Common myeloid progenitor, CD34-positive (primary cell): ENCODE measurements around the gene VPREB3.

ENCODE experiments used
- CTCF ChIA-PET: fragments of 350-600 bp; sonication (Branson Sonifier 250); formaldehyde crosslinking; loops from one replicate; lab custom pipeline; 2021; ENCODE audit warnings: antibody characterized with exemption; lab: Charles Lee
- POLR2A ChIA-PET: fragments of 350-600 bp; sonication (Branson Sonifier 250); formaldehyde crosslinking; loops from one replicate; lab custom pipeline; 2021; ENCODE audit warnings: antibody characterized with exemption; lab: Charles Lee
- DNase-seq, 3 donors: peaks; one replicate each; pipeline versions ENCODE4 v3.0.0 to v3.0.0-alpha.2; 2013
- H3K27ac ChIP-seq, 2 experiments: 1 replicate in 1 of 2; 2 replicates in 1 of 2; pipeline ENCODE4 v1.7.0; 2013; ENCODE audit warnings: inconsistent platforms in 2 of 2, low read length in 2 of 2, mild to moderate bottlenecking in 2 of 2, low read depth in 1 of 2, moderate library complexity in 1 of 2; ENCODE audit not compliant: severe bottlenecking in 2 of 2, insufficient read depth in 1 of 2, poor library complexity in 1 of 2
- H3K27me3 ChIP-seq, 5 experiments: replicated peaks in 2 of 5; 1 replicate in 3 of 5; 2 replicates in 2 of 5; pipeline versions ENCODE4 v1.6.1 to v1.7.0; 2013; ENCODE audit warnings: low read length in 4 of 5, mild to moderate bottlenecking in 2 of 5, moderate library complexity in 2 of 5, inconsistent platforms in 1 of 5; ENCODE audit not compliant: insufficient read depth in 5 of 5, control insufficient read depth in 4 of 5
- H3K36me3 ChIP-seq, 4 experiments: 1 replicate in 2 of 4; 2 replicates in 2 of 4; pipeline versions ENCODE4 v1.6.1 to v1.7.0; 2013; ENCODE audit warnings: low read length in 3 of 4, control low read depth in 1 of 4, mild to moderate bottlenecking in 1 of 4; ENCODE audit not compliant: control insufficient read depth in 4 of 4, insufficient read depth in 4 of 4
- H3K4me1 ChIP-seq, 4 experiments: 1 replicate in 3 of 4; 2 replicates in 1 of 4; pipeline versions ENCODE4 v1.6.1 to v1.7.1; 2013; ENCODE audit warnings: low read length in 3 of 4, mild to moderate bottlenecking in 3 of 4, control low read depth in 1 of 4, inconsistent platforms in 1 of 4, moderate library complexity in 1 of 4; ENCODE audit not compliant: control insufficient read depth in 4 of 4, insufficient read depth in 4 of 4; ENCODE audit errors: control extremely low read depth in 1 of 4
- H3K4me3 ChIP-seq, 7 experiments: 1 replicate in 4 of 7; 2 replicates in 3 of 7; pipeline versions ENCODE4 v1.5.1 to v1.7.0; 2013; ENCODE audit warnings: mild to moderate bottlenecking in 7 of 7, low read length in 6 of 7, moderate library complexity in 6 of 7, inconsistent platforms in 2 of 7, low read depth in 2 of 7, control low read depth in 1 of 7; ENCODE audit not compliant: insufficient read depth in 4 of 7, control insufficient read depth in 1 of 7; ENCODE audit errors: extremely low read depth in 1 of 7
- H3K9me3 ChIP-seq, 5 experiments: 1 replicate in 4 of 5; 2 replicates in 1 of 5; pipeline versions ENCODE4 v1.6.1 to v1.7.1; 2013; ENCODE audit warnings: low read length in 4 of 5, mild to moderate bottlenecking in 2 of 5, inconsistent platforms in 1 of 5, low read depth in 1 of 5, moderate library complexity in 1 of 5; ENCODE audit not compliant: control insufficient read depth in 4 of 5, insufficient read depth in 2 of 5; ENCODE audit errors: control extremely low read depth in 1 of 5
- WGBS: methylation state at CpG from one replicate; pipeline ENCODE4 v1.1.5; 2013; ENCODE audit not compliant: insufficient coverage; 5-methylcytosine and 5-hydroxymethylcytosine counted together

The VPREB3 gene

GRCh38 chr22:23751441-23751996, 2.7 kb downstream of the VPREB3 start:
- DNase-seq: no peak
- ChIA-PET CTCF (interaction anchor here (1.3 kb wide), 1 partner anchor 15 kb away, joined by 3 read pairs; no protein-coding TSS in a partner anchor), POLR2A (interaction anchor here (0.9 kb wide), 1 partner anchor 35 kb away, joined by 4 read pairs; no protein-coding TSS in a partner anchor)
- H3K36me3 ChIP-seq: no peaks in the 10 kb centered on the region
- H3K9me3 ChIP-seq: no peaks in the 10 kb centered on the region
- peak overlapping the region in 1 of 2 experiments; percentile 86 for H3K27ac ChIP-seq
- H3K4me3 ChIP-seq: peak overlapping the region; percentile 54 to 91 (median 81)
- peaks cover 3 to 48% (median 42%) of the 10 kb centered on the region in 4 experiments for H3K4me1 ChIP-seq
- 38% methylated on average over 13 of the region's 22 CpGs for WGBS
- H3K27me3 ChIP-seq: no peaks in the 10 kb centered on the region

GRCh38 chr22:23750714-23751440, 3.3 kb downstream of the VPREB3 start, which contains the start of gene ZNF70:
Gene ZNF70, minus strand, starts transcription at chr22:23751112. Its CDS starts 5,972 bp downstream, at chr22:23745140.
- DNase-seq: peak; percentile 88 to 92 (median 92)
- 0% methylated on average over 57 of the region's 78 CpGs for WGBS
- Histone ChIP-seq H3K27ac (peak within 1 kb of the TSS in 1 of 2 experiments; percentile 86), H3K36me3 (no peaks in the 10 kb centered on the region), H3K9me3 (no peaks in the 10 kb centered on the region), H3K4me3 (peak within 1 kb of the TSS; percentile 54 to 91 (median 81)), H3K27me3 (no peaks in the 10 kb centered on the region), H3K4me1 (peaks cover 3 to 48% (median 46%) of the 10 kb centered on the region in 4 experiments)
- ChIA-PET POLR2A (interaction anchor here (0.6 to 0.9 kb wide), 2 partner anchors 32 to 34 kb away, joined by 4 read pairs; no protein-coding TSS in a partner anchor), CTCF (interaction anchor here (1.2 to 1.6 kb wide), 3 partner anchors 24 to 42 kb away, joined by 3 read pairs; partner anchors contain the start of gene SMARCB1)

GRCh38 chr22:23750367-23750713, 3.9 kb downstream of the VPREB3 start:
- 24% methylated on average over 5 of the region's 5 CpGs for WGBS
- ChIA-PET POLR2A (interaction anchor here (0.6 to 0.9 kb wide), 2 partner anchors 32 to 33 kb away, joined by 4 read pairs; no protein-coding TSS in a partner anchor), CTCF (interaction anchor here (1.2 to 2.7 kb wide), 4 partner anchors 11 to 43 kb away, joined by 3 to 10 read pairs (median 3); partner anchors contain the start of gene SMARCB1)

GRCh38 chr22:23749841-23750301, 4.4 kb downstream of the VPREB3 start:
- Histone ChIP-seq H3K9me3 (no peaks in the 10 kb centered on the region), H3K36me3 (peaks cover under 1 to 5% (median 2%) of the 10 kb centered on the region in 4 experiments), H3K4me3 (peak overlapping the region in 5 of 7 experiments; percentile 71 to 91 (median 84)), H3K27ac (no peak overlapping the region), H3K4me1 (peaks cover 3 to 51% (median 48%) of the 10 kb centered on the region in 4 experiments), H3K27me3 (no peaks in the 10 kb centered on the region)
- WGBS: 90% methylated on average over 12 of the region's 12 CpGs
- POLR2A ChIA-PET: interaction anchor here (0.6 kb wide), 1 partner anchor 12 kb away, joined by 4 read pairs; no protein-coding TSS in a partner anchor
- CTCF ChIA-PET: interaction anchor here (1.2 to 2.7 kb wide), 5 partner anchors 11 to 55 kb away, joined by 3 to 10 read pairs (median 3); partner anchors contain the start of gene SMARCB1
- DNase-seq: peak in 2 of 3 donors; percentile 33

More at GRCh38 chr22:23750367-23750713, 3.9 kb downstream of the VPREB3 start:
- DNase-seq: no peak
- H3K4me3 ChIP-seq: peak overlapping the region; percentile 54 to 91 (median 79)
- peaks cover 3 to 51% (median 48%) of the 10 kb centered on the region in 4 experiments for H3K4me1 ChIP-seq
- peak overlapping the region in 1 of 2 experiments; percentile 80 for H3K27ac ChIP-seq
- no peaks in the 10 kb centered on the region for H3K9me3 ChIP-seq
- no peaks in the 10 kb centered on the region for H3K27me3 ChIP-seq
- H3K36me3 ChIP-seq: no peaks in the 10 kb centered on the region

GRCh38 chr22:23745791-23746190, 8.4 kb downstream of the VPREB3 start:
- CTCF ChIA-PET: interaction anchor here (1.0 kb wide), 1 partner anchor 52 kb away, joined by 3 read pairs; no protein-coding TSS in a partner anchor
- H3K4me1 ChIP-seq: peaks cover 3 to 31% (median 25%) of the 10 kb centered on the region in 4 experiments
- 33% methylated on average over 5 of the region's 6 CpGs for WGBS
- POLR2A ChIA-PET: interaction anchor here (0.6 kb wide), 1 partner anchor 25 kb away, joined by 3 read pairs; no protein-coding TSS in a partner anchor
- H3K27me3 ChIP-seq: no peaks in the 10 kb centered on the region
- peaks cover 12 to 44% (median 30%) of the 10 kb centered on the region in 4 experiments for H3K36me3 ChIP-seq
- peak overlapping the region in 2 of 7 experiments; percentile 16 to 36 for H3K4me3 ChIP-seq
- no peak overlapping the region for H3K27ac ChIP-seq
- peak in 1 of 3 donors; percentile 15 for DNase-seq
- H3K9me3 ChIP-seq: no peaks in the 10 kb centered on the region

- WGBS: 97% methylated on average over 13 of the region's 14 CpGs
- Histone ChIP-seq H3K27ac (no peak overlapping the region), H3K4me3 (no peak overlapping the region), H3K4me1 (peaks cover 2 to 19% (median 12%) of the 10 kb centered on the region in 4 experiments), H3K36me3 (peaks cover 12 to 46% (median 30%) of the 10 kb centered on the region in 4 experiments), H3K9me3 (no peaks in the 10 kb centered on the region), H3K27me3 (no peaks in the 10 kb centered on the region)
- no peak for DNase-seq
- CTCF ChIA-PET: interaction anchor here (1.7 kb wide), 1 partner anchor 9 kb away, joined by 6 read pairs; no protein-coding TSS in a partner anchor
- POLR2A ChIA-PET: no interaction called here
These were observed 9.7 kb downstream of the VPREB3 start for GRCh38 chr22:23744485-23744884.
